SKM-1 treated with dmso at 0.1 percent for 144 hours (cell line): Measurements from ENCODE around the gene KIT.
"Not testable (repeated sequence)": the region's sequence is repeated elsewhere in the genome, so short reads cannot be mapped to it uniquely, and the experiment has no call there.

Experiments
- DNase-seq: peaks from one replicate; lab custom pipeline; 2025; ENCODE audit not compliant: unreplicated experiment; lab: John Stamatoyannopoulos, UW

KIT gene

DNA sequence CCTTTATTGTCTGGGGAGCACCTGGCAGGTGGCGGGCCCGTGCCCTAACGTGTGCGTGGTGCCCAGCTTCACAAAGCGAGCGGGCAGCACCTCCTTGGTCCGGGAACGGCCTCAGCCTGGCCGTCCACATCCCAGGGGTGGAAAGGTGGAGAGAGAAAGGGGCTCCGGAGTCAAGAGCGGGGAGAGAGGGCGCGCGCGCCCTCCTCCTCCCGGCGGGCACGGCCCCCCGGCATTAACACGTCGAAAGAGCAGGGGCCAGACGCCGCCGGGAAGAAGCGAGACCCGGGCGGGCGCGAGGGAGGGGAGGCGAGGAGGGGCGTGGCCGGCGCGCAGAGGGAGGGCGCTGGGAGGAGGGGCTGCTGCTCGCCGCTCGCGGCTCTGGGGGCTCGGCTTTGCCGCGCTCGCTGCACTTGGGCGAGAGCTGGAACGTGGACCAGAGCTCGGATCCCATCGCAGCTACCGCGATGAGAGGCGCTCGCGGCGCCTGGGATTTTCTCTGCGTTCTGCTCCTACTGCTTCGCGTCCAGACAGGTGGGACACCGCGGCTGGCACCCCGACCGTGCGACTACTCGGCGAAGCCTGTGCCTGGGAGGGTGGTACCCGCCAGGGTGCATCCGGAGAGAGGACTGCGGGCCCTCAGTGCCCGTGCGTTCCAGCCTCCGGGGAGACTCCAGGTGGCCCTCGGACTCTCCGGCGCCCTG is at the start of gene KIT:
KIT (plus strand) TSS at position 407 of the 701 bp plus-strand sequence; CDS start at position 465, 58 bp downstream.
- peak; percentile 26 for DNase-seq

GRCh38 chr4:54609310-54609709 is 48.4 kb upstream of the KIT start:
- no peak for DNase-seq

DNA sequence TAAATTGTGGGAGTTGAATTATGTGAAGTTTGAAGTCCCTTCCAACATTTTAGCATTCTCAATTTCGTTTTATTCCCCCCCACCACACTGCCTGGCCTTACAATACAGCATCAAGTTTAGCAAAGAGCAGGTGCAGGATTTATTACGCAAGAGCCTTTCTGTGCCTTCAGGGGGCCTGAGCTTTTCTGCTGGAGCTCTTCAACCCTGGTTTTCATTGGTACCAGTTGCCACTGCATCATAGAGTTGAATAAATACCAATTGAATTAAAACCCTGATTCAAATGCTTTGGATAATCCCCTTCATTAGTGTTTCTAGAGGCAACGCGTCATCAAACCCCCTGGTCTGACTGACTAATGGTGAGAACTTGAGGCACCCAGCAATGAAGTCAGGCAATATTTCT is 43.6 kb upstream of the KIT start:
- no peak for DNase-seq

DNA sequence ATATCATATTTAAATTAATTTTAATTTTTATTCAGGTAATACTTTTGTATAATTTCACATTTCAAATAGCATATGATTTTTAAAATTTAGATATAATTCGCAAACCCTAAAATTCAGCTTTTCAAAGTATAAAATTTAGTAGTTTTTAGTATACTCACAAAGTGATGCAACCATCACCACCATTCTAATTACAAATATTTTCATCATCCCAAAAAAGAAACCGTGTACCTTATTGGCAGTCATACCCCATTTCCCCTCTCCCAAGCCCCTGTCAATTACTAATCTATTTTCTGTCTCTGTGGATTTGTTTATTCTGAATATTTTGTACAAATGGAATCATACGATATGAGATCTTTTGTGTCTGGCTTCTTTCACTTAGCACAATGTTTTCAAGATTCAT is 37.0 kb upstream of the KIT start:
- no peak for DNase-seq

GRCh38 chr4:54625391-54625790 is 32.4 kb upstream of the KIT start:
- no peak for DNase-seq

- DNase-seq: no peak
Observed at GRCh38 chr4:54626113-54626512, 31.6 kb upstream of the KIT start.

GRCh38 chr4:54632537-54632936 is 25.2 kb upstream of the KIT start:
- no peak for DNase-seq

DNA sequence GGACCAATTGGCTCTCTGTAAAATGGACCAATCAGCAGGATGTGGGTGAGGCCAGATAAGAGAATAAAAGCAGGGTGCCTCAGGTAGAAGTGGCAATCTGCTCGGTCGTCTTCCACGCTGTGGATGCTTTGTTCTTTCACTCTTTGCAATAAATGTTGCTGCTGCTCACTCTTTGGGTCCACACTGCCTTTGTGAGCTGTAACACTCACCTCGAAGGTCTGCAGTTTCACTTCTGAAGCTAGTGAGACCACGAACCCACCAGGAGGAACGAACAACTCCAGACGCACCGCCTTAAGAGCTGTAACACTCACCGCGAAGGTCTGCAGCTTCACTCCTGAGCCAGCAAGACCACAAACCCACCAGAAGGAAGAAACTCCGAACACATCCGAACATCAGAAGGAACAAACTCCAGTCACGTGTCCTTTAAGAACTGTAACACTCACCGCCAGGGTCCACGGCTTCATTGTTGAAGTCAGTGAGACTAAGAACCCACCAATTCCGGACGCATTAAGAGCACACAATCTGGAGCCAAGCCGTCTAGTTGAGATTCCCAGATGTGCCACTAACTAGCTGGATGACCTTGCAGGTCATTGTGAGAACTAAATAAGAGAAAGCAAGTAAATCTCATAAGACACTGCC is 24.5 kb upstream of the KIT start:
- not testable (repeated sequence) for DNase-seq

DNA sequence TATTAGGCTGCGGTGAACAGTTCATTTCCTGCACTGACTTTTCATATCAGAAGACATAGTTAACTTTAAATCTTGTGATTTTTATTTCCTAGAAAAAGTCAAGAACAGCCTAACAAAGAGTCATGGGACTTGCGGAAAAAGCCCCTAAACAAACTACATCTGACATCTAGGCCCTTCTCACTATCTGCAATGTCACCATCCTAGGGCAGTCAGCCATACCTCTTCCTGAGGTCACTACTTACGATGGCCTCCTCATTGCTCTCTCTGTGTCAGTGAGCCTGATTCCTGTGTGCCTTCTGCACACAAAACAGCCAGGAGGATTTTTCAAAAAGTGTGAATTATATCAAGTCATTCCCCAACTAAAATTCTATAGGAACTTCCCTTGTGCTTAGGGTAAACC is 22.4 kb upstream of the KIT start:
- DNase-seq: no peak

- DNase-seq: no peak
Observed at GRCh38 chr4:54637325-54637724, 20.4 kb upstream of the KIT start.

GRCh38 chr4:54641101-54641500 is 16.7 kb upstream of the KIT start:
- not testable (repeated sequence) for DNase-seq

DNA sequence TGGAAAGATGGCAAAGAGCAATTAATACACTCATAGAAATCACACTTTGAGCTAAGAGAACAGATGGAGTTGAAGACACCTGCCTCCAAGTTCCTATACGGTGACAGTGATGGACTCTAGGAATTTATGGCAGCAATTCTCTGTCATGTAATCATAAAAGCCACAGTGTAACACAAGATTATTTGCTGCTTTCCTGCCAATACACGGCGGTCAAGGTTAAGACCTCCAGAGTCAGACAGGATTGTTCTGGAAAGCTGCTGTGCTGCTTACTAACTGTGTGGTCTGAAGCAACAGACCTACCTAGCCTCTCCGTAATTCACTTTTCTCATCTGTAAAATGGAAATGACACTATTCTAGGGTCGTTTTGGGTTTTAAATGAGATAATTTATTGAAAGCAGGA is 14.6 kb upstream of the KIT start:
- no peak for DNase-seq

DNA sequence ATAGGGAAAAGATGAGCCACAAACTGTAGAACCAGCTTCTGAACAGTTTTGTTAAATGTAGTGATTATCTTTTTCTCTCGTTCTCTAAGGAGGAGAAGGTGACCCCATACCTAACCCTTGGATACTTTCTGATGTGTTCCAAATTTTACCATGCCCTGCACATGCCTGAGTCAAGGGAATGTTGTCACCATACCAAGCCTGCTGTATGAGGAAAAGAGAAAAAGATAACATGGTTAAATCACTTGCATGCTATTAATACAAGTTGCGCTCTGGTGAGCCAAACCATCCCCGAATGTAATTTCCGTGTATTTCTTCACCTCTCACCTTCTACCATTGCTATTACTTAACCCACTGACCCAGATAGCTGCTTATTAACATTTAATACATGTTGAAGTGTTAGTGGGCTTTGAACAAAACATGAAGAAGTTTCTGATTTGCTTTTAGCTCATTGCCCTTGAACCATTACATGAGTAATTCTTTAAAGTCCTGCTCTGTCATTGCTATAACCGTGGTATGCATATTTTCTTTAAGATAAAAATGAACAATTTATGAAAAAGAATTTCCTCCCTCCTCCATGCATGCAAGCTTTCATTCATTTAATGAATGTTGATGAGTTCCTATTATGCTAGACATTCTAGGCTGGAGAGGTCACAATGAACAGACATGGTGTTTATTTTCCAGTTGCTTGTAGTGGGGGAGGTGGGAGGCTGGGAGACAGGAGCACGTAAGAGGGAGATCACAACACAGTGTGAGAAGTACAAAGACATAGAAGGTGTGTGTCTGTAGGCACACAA is 13.6 kb upstream of the KIT start:
- no peak for DNase-seq

GRCh38 chr4:54645830-54646229 is 11.9 kb upstream of the KIT start:
- no peak for DNase-seq

DNA sequence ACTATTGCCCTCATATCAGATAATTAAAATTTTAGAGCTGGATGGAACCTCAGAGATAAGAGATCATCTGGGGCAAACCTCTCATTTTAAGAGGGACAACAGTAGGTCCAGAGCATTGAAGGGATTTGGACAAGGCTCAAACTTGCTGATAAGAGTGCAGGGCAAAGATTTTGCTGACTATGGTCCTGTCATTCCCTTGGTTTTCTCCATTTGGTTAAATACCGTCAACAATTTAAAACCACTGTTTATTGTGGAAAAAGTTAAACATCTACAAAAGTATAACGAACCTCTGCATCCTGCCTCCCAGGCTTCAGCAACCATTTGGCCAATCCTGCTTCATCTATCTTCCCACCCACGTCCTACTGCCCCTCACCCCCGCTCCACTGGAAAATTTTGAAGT is 10.7 kb upstream of the KIT start:
- no peak for DNase-seq

GRCh38 chr4:54651050-54651449 is 6.7 kb upstream of the KIT start:
- DNase-seq: no peak

GRCh38 chr4:54654753-54655152 is 3.0 kb upstream of the KIT start:
- DNase-seq: no peak

DNA sequence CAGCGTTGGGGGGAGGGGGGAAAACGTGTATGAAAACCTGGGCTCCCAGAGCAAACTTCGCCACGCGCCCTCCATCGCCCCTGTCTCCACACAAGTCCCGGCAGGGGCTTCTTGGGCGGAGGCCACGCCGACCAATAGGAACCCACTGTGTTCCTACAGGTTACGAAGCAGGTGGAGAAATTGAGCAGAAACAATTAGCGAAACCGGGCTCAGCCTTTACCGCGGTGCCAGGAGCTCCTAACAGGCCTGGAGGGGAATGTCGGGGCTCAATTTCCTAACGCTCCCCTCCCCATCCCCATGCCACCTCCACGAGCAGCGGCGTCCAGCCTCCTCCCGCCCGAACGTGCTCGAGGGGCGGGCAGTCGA is 589 bp upstream of the KIT start:
- no peak for DNase-seq

GRCh38 chr4:54658252-54659093 is 716 bp downstream of the KIT start:
- DNase-seq: peak; percentile 56

GRCh38 chr4:54659313-54659712 is 1.6 kb downstream of the KIT start:
- no peak for DNase-seq
